ENCODE data around the gene GPC6. TPM values are rescaled to one million over a fixed set of nuclear protein-coding genes. Genes with fewer than 3 reads are reported as not detected.

The GPC6 gene
- total and polyA plus RNA-seq, 2 donors (not counting 3 experiments of a cell fraction or from before 2014, with no cell fraction given) = 0.01 TPM; not detected in 1

- Histone ChIP-seq H3K9ac (replicated peaks; ENCODE audit: extremely low read depth, insufficient read depth, low read length) (no peak overlapping the region), H3K4me1 (ENCODE audit: control insufficient read depth, extremely low read depth, insufficient read depth, low read length) (no peaks in the 10 kb centered on the region), H3K27ac (ENCODE audit: insufficient read depth, low read depth, low read length) (no peak overlapping the region), H3K79me2 (ENCODE audit: control insufficient read depth, insufficient read depth, low read length) (no peaks in the 10 kb centered on the region), H3K9me1 (replicated peaks; ENCODE audit: control insufficient read depth, extremely low read depth, insufficient read depth, low read length) (no peaks in the 10 kb centered on the region), H3K36me3 (ENCODE audit: control insufficient read depth in 2 of 2, extremely low read depth in 1 of 2, insufficient read depth in 2 of 2, low read length in 2 of 2) (no peaks in the 10 kb centered on the region), H3K9me3 (replicated peaks; ENCODE audit: control insufficient read depth, insufficient read depth, low read length) (peaks cover 6% of the 10 kb centered on the region), H2AFZ (ENCODE audit: low read depth, low read length) (no peak overlapping the region), H4K20me1 (replicated peaks; ENCODE audit: control insufficient read depth, extremely low read depth, insufficient read depth, low read length) (no peaks in the 10 kb centered on the region), H3K4me3 (replicated peaks in 1 of 3; ENCODE audit: insufficient read depth in 1 of 3, low read depth in 1 of 3, low read length in 3 of 3) (no peak overlapping the region), H3K27me3 (ENCODE audit: control insufficient read depth in 2 of 2, insufficient read depth in 2 of 2, low read length in 2 of 2) (no peaks in the 10 kb centered on the region), H3K4me2 (ENCODE audit: insufficient read depth, low read length) (no peak overlapping the region)
- POLR2A ChIA-PET = no interaction called here
- no peak for FAIRE-seq
- CTCF ChIA-PET = no interaction called here
- TF ChIP-seq MYC (IDR thresholded peaks at IDR 0.05; ENCODE audit: low read depth, low read length) (no peak), CTCF (IDR thresholded peaks at IDR 0.05; ENCODE audit: extremely low read depth in 1 of 2, insufficient read depth in 1 of 2, low read depth in 1 of 2, low read length in 2 of 2) (no peak), MAX (IDR thresholded peaks at IDR 0.05; ENCODE audit: insufficient read depth, insufficient read length) (no peak), FOS (IDR thresholded peaks at IDR 0.05; ENCODE audit: borderline replicate concordance, insufficient read depth, low read length) (no peak), POLR2A (IDR thresholded peaks at IDR 0.05; ENCODE audit: low read depth, low read length) (no peak), GATA2 (IDR thresholded peaks at IDR 0.05; ENCODE audit: insufficient read depth, insufficient read length, low read depth, low read length) (no peak), EZH2 (IDR thresholded peaks at IDR 0.05; ENCODE audit: borderline replicate concordance, low read depth, low read length, severe bottlenecking) (no peak), POLR2AphosphoS5 (IDR thresholded peaks at IDR 0.05; ENCODE audit: insufficient read depth, low read depth, low read length) (no peak), JUN (IDR thresholded peaks at IDR 0.05; ENCODE audit: borderline replicate concordance, insufficient read depth, insufficient read length, low read depth) (no peak)
- no TSS peak for BruUV-seq (replicated peaks)
- intact Hi-C loops (cut with micrococcal nuclease) (no loop called here), dilution Hi-C loops (cut with MboI; ENCODE audit: extremely low pct_ligation_motif_present, low sequenced_read_pairs) (no loop called here)
- no peak for DNase-seq (ENCODE audit: low read depth, low spot score)
Measured at GRCh38 chr13:93397619-93398018, 171.0 kb downstream of the GPC6 start.

Data from endothelial cell of umbilical vein (primary cell).